ENCODE measurements around the gene ATP2A1.
A peak's percentile ranks its signal among the peaks of the same experiment; 100 is the strongest.
"Not testable (repeated sequence)": the region's sequence is repeated elsewhere in the genome, so short reads cannot be mapped to it uniquely, and the experiment has no call there.

Gene ATP2A1

GRCh38 chr16:28910086-28911031 is 32.1 kb downstream of the ATP2A1 start:
- DNase-seq (ENCODE audit: low spot score): no peak

- DNase-seq (ENCODE audit: low spot score): no peak
These were observed 34.3 kb downstream of the ATP2A1 start for GRCh38 chr16:28912558-28912957.

- no peak for DNase-seq (ENCODE audit: low spot score)
These were observed 35.8 kb downstream of the ATP2A1 start for GRCh38 chr16:28913946-28914724.

- DNase-seq (ENCODE audit: low spot score): no peak
These were observed 36.9 kb downstream of the ATP2A1 start for GRCh38 chr16:28915181-28915580.

GRCh38 chr16:28917095-28917494 is 38.8 kb downstream of the ATP2A1 start:
- DNase-seq (ENCODE audit: low spot score): no peak

- DNase-seq (ENCODE audit: low spot score): no peak
These were observed 40.4 kb downstream of the ATP2A1 start for GRCh38 chr16:28918698-28919097.

GRCh38 chr16:28923231-28923587 is 44.9 kb downstream of the ATP2A1 start:
- DNase-seq (ENCODE audit: low spot score): no peak

- no peak for DNase-seq (ENCODE audit: low spot score)
These were observed 45.5 kb downstream of the ATP2A1 start for GRCh38 chr16:28923652-28924398.

- no peak for DNase-seq (ENCODE audit: low spot score)
These were observed 46.1 kb downstream of the ATP2A1 start for GRCh38 chr16:28924399-28924761.

- peak; percentile 92 for DNase-seq (ENCODE audit: low spot score)
These were observed 46.6 kb downstream of the ATP2A1 start, which contains the start of gene RABEP2 for GRCh38 chr16:28924762-28925385. Gene RABEP2 (minus strand): TSS chr16:28925238. CDS start chr16:28925163, 75 bp downstream.

- DNase-seq (ENCODE audit: low spot score): peak; percentile 81
These were observed 47.3 kb downstream of the ATP2A1 start for GRCh38 chr16:28925386-28926228.

GRCh38 chr16:28926284-28926683 is 48.0 kb downstream of the ATP2A1 start:
- not testable (repeated sequence) for DNase-seq (ENCODE audit: low spot score)

GRCh38 chr16:28927815-28928214 is 49.5 kb downstream of the ATP2A1 start:
- DNase-seq (ENCODE audit: low spot score): no peak

- no peak for DNase-seq (ENCODE audit: low spot score)
These were observed 51.9 kb downstream of the ATP2A1 start for GRCh38 chr16:28930203-28930602.

- DNase-seq (ENCODE audit: low spot score): no peak
These were observed 52.4 kb downstream of the ATP2A1 start for GRCh38 chr16:28930652-28931051.

- DNase-seq (ENCODE audit: low spot score): no peak
These were observed 53.5 kb downstream of the ATP2A1 start, which contains the start of gene CD19 for GRCh38 chr16:28931801-28932225. Gene CD19 (plus strand): TSS chr16:28931971. CDS start chr16:28932001, 30 bp downstream.

- no peak for DNase-seq (ENCODE audit: low spot score)
These were observed 54.3 kb downstream of the ATP2A1 start for GRCh38 chr16:28932339-28933141.

GRCh38 chr16:28933171-28933570 is 54.9 kb downstream of the ATP2A1 start:
- no peak for DNase-seq (ENCODE audit: low spot score)

GRCh38 chr16:28935346-28935745 is 57.1 kb downstream of the ATP2A1 start:
- DNase-seq (ENCODE audit: low spot score): no peak

Data from CD4-positive, alpha-beta T cell treated with Interleukin-6 at 100 ng/mL for 8 hours (primary cell).